Measurements from ENCODE around the gene ALDH1A2.

GRCh38 chr15:57962887-57963286 is 102.6 kb downstream of the ALDH1A2 start:
- TF ChIP-seq POLR2AphosphoS5 (IDR thresholded peaks at IDR 0.05; ENCODE audit: low read depth, low read length) = no peak
- 0 out of 4 replicates have a peak, but pooled peaks of 1 of the 2 experiments have one; percentile 32 for TF ChIP-seq REST (IDR thresholded peaks at IDR 0.05; ENCODE audit: insufficient read depth in 1 of 2, low read depth in 2 of 2, low read length in 2 of 2)
- no peak for TF ChIP-seq SIN3A (IDR thresholded peaks at IDR 0.05; ENCODE audit: borderline replicate concordance, insufficient read depth, low read length)

Measured in PFSK-1 (cell line).